Fibroblast of villous mesenchyme (primary cell): ENCODE measurements around the gene EIF6. TPM values are rescaled to one million over a fixed set of nuclear protein-coding genes. Genes with fewer than 3 reads are reported as not detected.

Experiments used
- DNase-seq: peaks from one replicate; pipeline ENCODE4 v3.0.0-alpha.2; 2010; ENCODE audit warnings: low read depth
- H3K4me3 ChIP-seq: 2 replicates; pipeline ENCODE4 v1.5.1; 2011; ENCODE audit warnings: low read depth, mild to moderate bottlenecking, low read length
- total RNA-seq: library from RNA; depleted of rRNA; stranded (reverse); fragments of >200 nt; gene quantifications from 2 replicates; pipeline ENCODE4 v1.2.3, GENCODE V29; 2012
- TF ChIP-seq, protein P1 (sequence below): IDR thresholded peaks from 2 replicates; pipeline ENCODE4 v1.5.1; 2012; ENCODE audit warnings: low read depth, mild to moderate bottlenecking, low read length; ENCODE audit not compliant: insufficient read depth

The EIF6 gene
- total RNA-seq, 1 donor = 107 TPM

- TF ChIP-seq, protein P1, sequence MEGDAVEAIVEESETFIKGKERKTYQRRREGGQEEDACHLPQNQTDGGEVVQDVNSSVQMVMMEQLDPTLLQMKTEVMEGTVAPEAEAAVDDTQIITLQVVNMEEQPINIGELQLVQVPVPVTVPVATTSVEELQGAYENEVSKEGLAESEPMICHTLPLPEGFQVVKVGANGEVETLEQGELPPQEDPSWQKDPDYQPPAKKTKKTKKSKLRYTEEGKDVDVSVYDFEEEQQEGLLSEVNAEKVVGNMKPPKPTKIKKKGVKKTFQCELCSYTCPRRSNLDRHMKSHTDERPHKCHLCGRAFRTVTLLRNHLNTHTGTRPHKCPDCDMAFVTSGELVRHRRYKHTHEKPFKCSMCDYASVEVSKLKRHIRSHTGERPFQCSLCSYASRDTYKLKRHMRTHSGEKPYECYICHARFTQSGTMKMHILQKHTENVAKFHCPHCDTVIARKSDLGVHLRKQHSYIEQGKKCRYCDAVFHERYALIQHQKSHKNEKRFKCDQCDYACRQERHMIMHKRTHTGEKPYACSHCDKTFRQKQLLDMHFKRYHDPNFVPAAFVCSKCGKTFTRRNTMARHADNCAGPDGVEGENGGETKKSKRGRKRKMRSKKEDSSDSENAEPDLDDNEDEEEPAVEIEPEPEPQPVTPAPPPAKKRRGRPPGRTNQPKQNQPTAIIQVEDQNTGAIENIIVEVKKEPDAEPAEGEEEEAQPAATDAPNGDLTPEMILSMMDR = no peak
These were observed 15.2 kb upstream of the EIF6 start for GRCh38 chr20:35299780-35300179.

GRCh38 chr20:35298264-35298663, 13.7 kb upstream of the EIF6 start:
- no peak overlapping the region for H3K4me3 ChIP-seq
- no peak for DNase-seq
- TF ChIP-seq, protein P1 = no peak

More at GRCh38 chr20:35299780-35300179, 15.2 kb upstream of the EIF6 start:
- no peak overlapping the region for H3K4me3 ChIP-seq
- no peak for DNase-seq

DNA sequence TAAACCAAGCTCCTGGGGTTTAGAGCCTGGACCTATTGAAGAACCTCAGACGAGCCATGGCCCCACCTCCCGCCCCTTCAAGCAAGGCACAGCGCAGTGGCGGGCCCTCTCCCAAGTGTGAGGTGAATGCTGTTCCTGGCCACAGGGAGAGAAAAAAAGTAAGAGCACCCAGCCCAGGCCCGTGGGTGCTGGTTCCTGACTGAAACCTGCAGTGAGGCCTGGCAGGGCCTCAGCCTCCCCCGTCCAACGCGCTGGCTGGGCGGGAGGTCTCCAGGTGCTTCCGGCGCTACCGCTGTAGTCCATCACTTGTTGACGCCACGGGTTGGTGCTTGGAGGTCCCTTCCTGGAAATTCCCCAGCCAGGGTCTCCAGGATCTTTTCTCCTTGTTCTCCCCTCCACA, 13.2 kb upstream of the EIF6 start:
- TF ChIP-seq, protein P1 = no peak
- no peak overlapping the region for H3K4me3 ChIP-seq
- DNase-seq = no peak

GRCh38 chr20:35297155-35297554, 12.6 kb upstream of the EIF6 start:
- TF ChIP-seq, protein P1 = no peak
- no peak for DNase-seq

GRCh38 chr20:35296101-35296554, 11.6 kb upstream of the EIF6 start:
- no peak for DNase-seq
- TF ChIP-seq, protein P1 = no peak
- H3K4me3 ChIP-seq = no peak overlapping the region

More at GRCh38 chr20:35297155-35297554, 12.6 kb upstream of the EIF6 start:
- H3K4me3 ChIP-seq = no peak overlapping the region

GRCh38 chr20:35295674-35296073, 11.1 kb upstream of the EIF6 start:
- H3K4me3 ChIP-seq = no peak overlapping the region
- TF ChIP-seq, protein P1 = no peak
- no peak for DNase-seq

- DNase-seq = no peak
- H3K4me3 ChIP-seq = no peak overlapping the region
- TF ChIP-seq, protein P1 = no peak
These were observed 10.5 kb upstream of the EIF6 start for GRCh38 chr20:35295058-35295457.
